Epithelial cell of esophagus (primary cell): Measurements from ENCODE around the gene ANO4.

ENCODE experiments used
- DNase-seq: peaks from one replicate; pipeline ENCODE4 v3.0.0; 2010; ENCODE audit warnings: low read depth
- H3K4me3 ChIP-seq: 2 replicates; pipeline ENCODE4 v1.5.1; 2011; ENCODE audit warnings: mild to moderate bottlenecking, low read length, control low read depth
- TF ChIP-seq, protein P1 (sequence below): IDR thresholded peaks from 2 replicates; pipeline ENCODE4 v1.5.1; 2011; ENCODE audit warnings: low read depth, mild to moderate bottlenecking, low read length, control low read depth, inconsistent platforms; ENCODE audit not compliant: insufficient read depth; ENCODE audit errors: missing control alignments

The ANO4 gene

DNA sequence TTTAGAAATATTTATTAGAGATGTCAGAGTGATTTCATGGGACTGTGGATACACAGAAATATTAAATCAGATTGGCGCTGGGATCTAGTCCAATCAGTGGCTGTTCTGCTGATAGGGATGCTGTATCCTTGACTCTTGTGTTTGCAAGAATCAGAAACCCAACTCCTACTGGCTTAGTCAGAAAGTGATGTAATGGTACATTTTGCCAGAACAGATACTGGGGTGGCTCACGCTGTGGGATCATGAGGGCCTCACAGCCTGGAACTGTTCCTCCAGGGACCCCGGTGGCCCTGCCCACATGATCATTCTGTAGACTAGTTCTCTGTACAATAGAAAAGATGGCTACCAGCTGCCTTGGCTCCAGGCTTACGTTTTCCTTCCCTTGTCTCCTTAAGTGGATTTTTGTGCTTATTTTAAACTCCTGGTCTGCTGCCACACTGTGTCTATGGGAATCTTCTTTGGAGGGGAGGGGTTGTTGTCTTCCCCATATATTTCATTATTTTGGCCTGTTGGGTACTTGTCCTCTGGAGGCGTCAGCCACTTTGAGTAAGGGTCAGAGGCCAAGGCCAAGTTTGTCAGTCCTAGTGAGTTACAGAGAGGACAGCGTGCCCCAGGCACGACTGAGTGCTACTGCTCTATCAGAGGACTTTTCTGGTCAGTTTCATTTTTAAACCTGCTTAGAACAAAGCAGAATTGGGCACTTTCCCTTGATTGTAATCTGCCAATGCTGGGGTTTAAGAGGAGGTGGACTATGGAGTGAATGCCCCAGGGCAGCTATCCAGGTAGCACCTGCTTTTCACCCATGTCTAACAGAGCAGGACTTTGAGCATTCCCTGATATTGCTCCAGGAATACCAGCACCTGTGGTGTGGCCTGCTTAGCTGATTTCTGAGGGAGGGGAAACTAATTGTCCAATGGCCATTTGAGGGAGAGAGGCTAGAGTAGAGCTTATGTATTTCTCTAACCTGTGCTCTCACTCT is 251.2 kb downstream of the ANO4 start:
- no peak overlapping the region for H3K4me3 ChIP-seq
- DNase-seq: peak; percentile 30
- TF ChIP-seq, protein P1, sequence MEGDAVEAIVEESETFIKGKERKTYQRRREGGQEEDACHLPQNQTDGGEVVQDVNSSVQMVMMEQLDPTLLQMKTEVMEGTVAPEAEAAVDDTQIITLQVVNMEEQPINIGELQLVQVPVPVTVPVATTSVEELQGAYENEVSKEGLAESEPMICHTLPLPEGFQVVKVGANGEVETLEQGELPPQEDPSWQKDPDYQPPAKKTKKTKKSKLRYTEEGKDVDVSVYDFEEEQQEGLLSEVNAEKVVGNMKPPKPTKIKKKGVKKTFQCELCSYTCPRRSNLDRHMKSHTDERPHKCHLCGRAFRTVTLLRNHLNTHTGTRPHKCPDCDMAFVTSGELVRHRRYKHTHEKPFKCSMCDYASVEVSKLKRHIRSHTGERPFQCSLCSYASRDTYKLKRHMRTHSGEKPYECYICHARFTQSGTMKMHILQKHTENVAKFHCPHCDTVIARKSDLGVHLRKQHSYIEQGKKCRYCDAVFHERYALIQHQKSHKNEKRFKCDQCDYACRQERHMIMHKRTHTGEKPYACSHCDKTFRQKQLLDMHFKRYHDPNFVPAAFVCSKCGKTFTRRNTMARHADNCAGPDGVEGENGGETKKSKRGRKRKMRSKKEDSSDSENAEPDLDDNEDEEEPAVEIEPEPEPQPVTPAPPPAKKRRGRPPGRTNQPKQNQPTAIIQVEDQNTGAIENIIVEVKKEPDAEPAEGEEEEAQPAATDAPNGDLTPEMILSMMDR: no peak

DNA sequence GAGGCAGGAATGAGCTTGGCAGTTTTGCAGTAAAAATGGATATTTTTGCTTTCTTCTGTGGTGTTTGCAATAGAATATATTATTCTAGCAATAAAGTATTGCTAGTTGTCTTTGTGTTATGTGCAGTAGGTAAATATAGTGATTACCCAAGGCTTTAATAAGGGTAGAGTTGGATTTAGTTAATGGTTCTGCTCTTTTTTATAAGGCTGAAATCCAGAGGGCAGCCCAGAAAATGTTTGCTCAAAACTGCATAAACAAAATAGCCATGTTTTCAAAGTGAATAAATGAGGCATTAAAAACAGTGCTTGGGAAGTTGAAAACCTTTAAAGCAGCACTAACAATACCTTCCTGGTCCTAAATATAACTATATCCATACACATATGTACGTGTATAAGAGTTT is 253.1 kb downstream of the ANO4 start:
- H3K4me3 ChIP-seq: no peak overlapping the region
- no peak for DNase-seq
- TF ChIP-seq, protein P1: no peak

DNA sequence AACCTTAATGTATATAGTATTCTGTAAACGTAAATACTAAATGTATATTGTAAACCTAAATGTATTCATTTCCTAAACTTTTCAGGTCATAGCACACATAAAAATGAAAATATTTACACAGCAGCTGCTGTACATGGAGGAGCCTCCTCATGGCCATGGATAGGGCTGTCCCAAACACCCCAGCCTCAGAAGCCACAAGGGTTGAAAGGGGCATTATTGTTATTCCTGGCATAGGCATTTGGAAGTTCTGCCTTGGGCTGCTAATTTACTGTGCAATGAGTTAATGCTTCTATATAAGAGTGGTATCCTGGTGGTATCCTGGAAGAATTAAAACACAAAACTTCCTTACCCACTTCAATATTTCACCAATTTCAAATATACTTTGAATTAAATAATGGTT is 256.1 kb downstream of the ANO4 start:
- DNase-seq: no peak
- TF ChIP-seq, protein P1: no peak
- H3K4me3 ChIP-seq: no peak overlapping the region

DNA sequence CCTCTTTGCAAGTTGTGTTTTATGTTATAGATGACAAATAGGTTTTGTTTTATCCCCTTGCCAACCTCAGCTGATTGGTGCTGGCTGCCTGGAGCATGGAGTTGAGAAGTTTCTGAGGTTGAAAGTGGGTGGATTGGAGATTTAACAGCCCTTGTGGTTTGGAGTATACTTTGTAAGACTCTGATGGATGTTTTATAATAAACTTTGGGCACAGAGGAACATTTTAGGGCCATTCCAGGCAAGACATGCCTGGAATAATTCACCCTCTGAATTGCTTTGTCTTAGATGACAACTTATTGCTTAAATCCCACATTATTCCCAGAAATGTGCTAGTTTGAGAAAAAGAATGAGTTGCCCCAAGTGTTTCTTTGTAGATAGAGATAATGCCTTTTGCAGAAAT is 256.6 kb downstream of the ANO4 start:
- no peak overlapping the region for H3K4me3 ChIP-seq
- no peak for DNase-seq
- TF ChIP-seq, protein P1: no peak

DNA sequence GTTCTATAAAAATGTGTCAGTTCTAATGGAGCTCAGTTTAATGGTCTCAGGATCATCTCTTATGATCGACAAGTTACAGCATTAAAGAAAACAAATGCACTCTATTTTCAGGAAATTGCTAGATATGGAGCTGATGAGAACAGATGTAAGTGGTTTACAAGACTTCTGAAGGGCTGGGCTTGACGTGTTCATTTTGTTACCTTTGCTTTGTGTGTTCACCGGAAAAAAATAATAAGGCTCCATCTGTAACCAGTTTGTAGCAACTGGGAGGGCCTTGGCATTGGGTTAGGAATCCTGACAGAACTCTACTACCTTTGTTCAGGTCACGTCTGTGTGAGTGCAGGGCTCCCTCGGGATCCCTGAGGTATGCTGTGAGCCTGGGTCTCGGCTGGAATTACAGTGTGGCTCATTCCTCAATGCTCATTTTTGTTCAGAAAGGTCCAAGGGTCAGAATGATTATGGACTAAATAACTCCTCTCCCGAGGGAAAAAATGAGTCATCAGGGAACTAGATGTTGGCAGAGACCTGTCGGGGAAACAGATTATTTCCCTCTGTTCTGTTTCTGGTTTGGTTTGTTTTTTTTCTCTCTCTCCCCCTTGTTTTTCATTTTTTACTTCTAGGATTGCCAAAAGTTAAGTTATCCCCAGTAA is 257.4 kb downstream of the ANO4 start:
- peak; percentile 63 for DNase-seq
- TF ChIP-seq, protein P1: no peak
- no peak overlapping the region for H3K4me3 ChIP-seq

DNA sequence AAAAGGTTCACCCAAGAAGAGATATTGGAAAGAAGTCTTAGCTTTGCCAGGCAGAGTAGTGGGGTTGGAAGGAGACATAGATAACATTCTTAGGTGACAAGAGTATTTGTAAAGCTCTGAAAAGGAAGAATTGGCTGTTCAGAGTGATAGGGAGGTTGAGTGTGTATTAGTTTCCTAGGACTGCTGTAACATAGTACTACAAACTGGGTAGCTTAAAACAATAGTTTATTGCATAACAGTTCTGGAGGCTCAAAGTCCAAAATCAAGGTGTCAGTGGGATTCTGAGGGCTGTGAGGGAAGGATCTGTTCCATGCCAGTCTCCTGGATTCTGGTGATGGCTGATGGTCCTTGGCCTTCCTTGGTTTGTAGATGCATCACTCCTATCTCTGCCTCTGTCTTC is 258.6 kb downstream of the ANO4 start:
- H3K4me3 ChIP-seq: no peak overlapping the region
- TF ChIP-seq, protein P1: no peak
- no peak for DNase-seq
